GM12801 (cell line): Measurements from ENCODE around the gene FAM163B.

ENCODE experiments used
- TF ChIP-seq, protein P1 (sequence below): IDR thresholded peaks from one replicate; pipeline ENCODE4 v1.5.1; 2011; ENCODE audit warnings: control low read depth; ENCODE audit not compliant: insufficient read length; ENCODE audit errors: extremely low read depth

Gene FAM163B

DNA sequence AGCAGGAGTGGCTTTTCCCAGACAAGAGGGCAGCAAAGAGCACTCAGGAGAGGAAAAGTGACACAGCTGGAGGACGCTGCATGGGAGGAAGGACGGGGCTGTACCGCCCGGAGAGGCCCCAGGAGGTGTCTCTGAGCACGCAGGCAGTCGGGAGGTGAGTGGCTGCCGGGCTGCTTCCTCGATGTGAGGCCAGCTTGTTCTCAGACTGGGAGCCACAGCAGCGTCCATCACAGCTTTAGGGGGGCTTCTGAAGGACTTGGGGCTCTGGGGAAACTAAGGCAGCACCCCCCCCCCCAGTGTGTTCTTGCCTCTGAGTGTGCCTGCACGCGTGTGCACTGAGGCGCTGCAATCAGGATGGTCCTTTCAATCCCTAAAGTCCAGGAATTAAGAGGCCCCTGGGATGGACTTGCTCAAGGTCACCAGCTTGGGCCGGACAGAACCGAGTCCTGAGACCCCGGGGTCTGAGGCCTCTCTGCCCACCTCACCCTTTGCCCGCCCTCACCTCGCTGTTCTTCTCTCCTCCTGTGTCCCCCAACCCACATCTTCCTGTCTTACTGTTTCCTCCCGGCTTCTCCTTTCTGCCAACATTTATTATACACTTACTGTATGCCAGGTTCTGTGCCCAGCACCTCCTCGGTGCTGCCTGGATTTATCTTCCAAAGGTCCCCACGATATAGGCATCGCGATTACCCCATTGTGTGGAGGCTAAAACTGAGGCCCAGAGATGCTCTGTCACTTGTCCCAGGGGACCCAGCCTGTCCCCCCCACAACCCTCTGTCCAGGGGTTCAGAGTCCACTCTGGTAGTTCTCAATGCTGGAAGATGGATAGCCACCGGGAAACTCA is 32.9 kb downstream of the FAM163B start:
- TF ChIP-seq, protein P1, sequence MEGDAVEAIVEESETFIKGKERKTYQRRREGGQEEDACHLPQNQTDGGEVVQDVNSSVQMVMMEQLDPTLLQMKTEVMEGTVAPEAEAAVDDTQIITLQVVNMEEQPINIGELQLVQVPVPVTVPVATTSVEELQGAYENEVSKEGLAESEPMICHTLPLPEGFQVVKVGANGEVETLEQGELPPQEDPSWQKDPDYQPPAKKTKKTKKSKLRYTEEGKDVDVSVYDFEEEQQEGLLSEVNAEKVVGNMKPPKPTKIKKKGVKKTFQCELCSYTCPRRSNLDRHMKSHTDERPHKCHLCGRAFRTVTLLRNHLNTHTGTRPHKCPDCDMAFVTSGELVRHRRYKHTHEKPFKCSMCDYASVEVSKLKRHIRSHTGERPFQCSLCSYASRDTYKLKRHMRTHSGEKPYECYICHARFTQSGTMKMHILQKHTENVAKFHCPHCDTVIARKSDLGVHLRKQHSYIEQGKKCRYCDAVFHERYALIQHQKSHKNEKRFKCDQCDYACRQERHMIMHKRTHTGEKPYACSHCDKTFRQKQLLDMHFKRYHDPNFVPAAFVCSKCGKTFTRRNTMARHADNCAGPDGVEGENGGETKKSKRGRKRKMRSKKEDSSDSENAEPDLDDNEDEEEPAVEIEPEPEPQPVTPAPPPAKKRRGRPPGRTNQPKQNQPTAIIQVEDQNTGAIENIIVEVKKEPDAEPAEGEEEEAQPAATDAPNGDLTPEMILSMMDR: no peak

DNA sequence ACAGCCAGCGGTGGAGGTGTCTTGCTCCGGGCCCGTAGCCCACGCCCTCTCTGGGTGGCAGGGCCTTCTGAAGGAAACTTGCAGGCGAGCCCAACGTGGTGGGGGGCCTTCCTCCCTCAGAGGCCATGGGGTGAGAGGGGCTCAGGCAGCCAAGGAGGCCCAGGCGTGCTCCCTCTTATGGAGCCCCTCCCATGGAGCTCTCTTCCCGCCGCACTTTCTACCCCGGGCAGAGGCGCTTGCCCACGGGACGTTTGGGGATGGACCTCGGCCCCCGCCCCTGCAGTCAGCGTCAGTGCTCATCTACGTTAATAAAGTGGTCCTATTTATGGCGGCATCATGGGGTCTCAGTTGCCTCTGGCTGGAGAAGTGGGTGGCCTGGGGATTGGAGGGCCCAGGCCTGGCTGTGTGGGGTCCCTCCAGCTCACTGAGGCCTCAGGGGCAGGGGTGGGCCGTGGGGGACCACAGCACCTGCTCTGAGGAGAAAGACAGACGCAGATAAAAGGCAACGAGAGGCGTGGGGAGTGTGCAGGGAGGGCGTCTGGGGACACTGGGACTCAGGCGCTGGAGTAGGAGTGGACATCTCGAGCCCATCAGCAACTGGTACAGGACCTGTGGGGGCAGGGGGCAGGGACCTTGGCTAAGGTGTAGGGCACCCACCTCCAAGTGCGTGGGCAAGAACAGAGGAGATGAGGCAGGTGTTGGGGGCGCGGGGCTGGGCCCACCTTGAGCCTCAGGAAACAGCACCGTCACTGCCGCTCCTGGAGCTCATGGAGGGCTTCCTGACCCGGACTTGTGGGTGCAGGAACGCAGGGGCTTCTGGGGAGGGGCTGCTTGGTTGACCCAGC is 33.8 kb downstream of the FAM163B start:
- TF ChIP-seq, protein P1: no peak

- TF ChIP-seq, protein P1: no peak
Measured at GRCh38 chr9:133574771-133575170, 34.4 kb downstream of the FAM163B start.

GRCh38 chr9:133573791-133574515 is 35.2 kb downstream of the FAM163B start:
- TF ChIP-seq, protein P1: no peak

DNA sequence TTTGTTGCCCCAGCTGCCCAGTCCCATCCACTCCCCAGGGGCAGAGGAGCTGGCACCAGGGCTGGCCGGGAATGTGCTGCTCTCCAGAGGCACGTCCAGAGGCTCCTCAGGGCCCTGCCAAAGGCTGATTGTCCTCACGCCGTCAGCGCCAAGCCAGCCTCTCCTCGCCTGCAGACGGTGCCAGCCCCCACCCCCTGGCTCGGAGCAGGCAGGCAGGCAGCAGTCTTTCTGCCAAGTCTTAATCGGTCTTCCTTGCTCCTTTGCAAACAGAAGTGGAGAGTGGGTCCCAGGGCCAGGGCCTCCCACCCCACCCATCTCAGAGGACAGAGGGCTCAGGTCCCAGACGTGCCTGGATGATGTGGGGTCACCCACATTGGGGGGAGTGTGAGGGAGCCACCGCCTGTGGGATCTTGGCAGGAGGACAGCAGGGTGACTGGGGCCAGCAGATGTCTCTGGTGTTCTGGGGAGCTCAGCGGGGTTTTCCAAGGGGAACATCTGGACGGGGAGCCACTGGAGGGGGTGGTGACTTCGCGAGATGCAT is 36.3 kb downstream of the FAM163B start:
- TF ChIP-seq, protein P1: no peak

- TF ChIP-seq, protein P1: no peak
Measured at GRCh38 chr9:133571896-133572595, 37.1 kb downstream of the FAM163B start.
